Thoracic aorta (tissue), 2 donors: ENCODE measurements around the gene MAP6. TPM values are rescaled to one million over a fixed set of nuclear protein-coding genes. Genes with fewer than 3 reads are reported as not detected.

ENCODE experiments used
- ATAC-seq: fragments of 150-250 bp; one replicate; pipeline ENCODE4 v1.8.0; 2017; ENCODE audit warnings: low read depth; ENCODE audit not compliant: insufficient number of reproducible peaks, low FRiP score
- DNase-seq: peaks from one replicate; pipeline ENCODE4 v3.0.0-alpha.2; 2020; ENCODE audit warnings: low spot score
- H3K27ac ChIP-seq, 2 donors: fragments of 200-600 bp; sonication (generic); 1 replicate in 1 of 2; 2 replicates in 1 of 2; pipeline ENCODE4 v1.5.1; 2016; ENCODE audit warnings: mild to moderate bottlenecking in 2 of 2, moderate library complexity in 2 of 2
- H3K27me3 ChIP-seq: fragments of 200-600 bp; sonication (generic); replicated peaks from 2 replicates; pipeline ENCODE4 v1.6.0; 2016; ENCODE audit warnings: mild to moderate bottlenecking; ENCODE audit not compliant: insufficient read depth
- H3K36me3 ChIP-seq: fragments of 200-600 bp; sonication (generic); one replicate; pipeline ENCODE4 v1.5.1; 2016
- H3K4me1 ChIP-seq, 2 donors: fragments of 200-600 bp; sonication (generic); 1 replicate in 1 of 2; 2 replicates in 1 of 2; pipeline versions ENCODE4 v1.5.1 to v1.6.0; 2016; ENCODE audit warnings: low read depth in 2 of 2, mild to moderate bottlenecking in 1 of 2; ENCODE audit not compliant: control insufficient read depth in 1 of 2
- H3K4me3 ChIP-seq: fragments of 200-600 bp; sonication (generic); 2 replicates; pipeline ENCODE4 v1.5.1; 2016; ENCODE audit warnings: mild to moderate bottlenecking
- H3K9me3 ChIP-seq: fragments of 200-600 bp; sonication (generic); 2 replicates; pipeline ENCODE4 v1.5.1; 2016
- total RNA-seq, 2 donors: library from RNA; depleted of rRNA; stranded (reverse); fragments of >200 nt; gene quantifications; one replicate each; pipeline versions ENCODE4 v1.1.0 to v1.2.3, GENCODE V29; 2016
- TF ChIP-seq, protein P1 (sequence below): fragments of 200-600 bp; sonication (generic); IDR thresholded peaks from one replicate; pipeline ENCODE4 v1.5.1; 2019; ENCODE audit warnings: antibody characterized with exemption

The MAP6 gene
- total RNA-seq, 2 donors from 2014 or later: 15.6 to 16.4 TPM

- DNase-seq (no peak), ATAC-seq (no peak)
- no peaks in the 10 kb centered on the region for H3K36me3 ChIP-seq
- H3K27ac ChIP-seq: no peak overlapping the region
- TF ChIP-seq, protein P1, sequence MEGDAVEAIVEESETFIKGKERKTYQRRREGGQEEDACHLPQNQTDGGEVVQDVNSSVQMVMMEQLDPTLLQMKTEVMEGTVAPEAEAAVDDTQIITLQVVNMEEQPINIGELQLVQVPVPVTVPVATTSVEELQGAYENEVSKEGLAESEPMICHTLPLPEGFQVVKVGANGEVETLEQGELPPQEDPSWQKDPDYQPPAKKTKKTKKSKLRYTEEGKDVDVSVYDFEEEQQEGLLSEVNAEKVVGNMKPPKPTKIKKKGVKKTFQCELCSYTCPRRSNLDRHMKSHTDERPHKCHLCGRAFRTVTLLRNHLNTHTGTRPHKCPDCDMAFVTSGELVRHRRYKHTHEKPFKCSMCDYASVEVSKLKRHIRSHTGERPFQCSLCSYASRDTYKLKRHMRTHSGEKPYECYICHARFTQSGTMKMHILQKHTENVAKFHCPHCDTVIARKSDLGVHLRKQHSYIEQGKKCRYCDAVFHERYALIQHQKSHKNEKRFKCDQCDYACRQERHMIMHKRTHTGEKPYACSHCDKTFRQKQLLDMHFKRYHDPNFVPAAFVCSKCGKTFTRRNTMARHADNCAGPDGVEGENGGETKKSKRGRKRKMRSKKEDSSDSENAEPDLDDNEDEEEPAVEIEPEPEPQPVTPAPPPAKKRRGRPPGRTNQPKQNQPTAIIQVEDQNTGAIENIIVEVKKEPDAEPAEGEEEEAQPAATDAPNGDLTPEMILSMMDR: no peak
- no peaks in the 10 kb centered on the region for H3K9me3 ChIP-seq
- no peak overlapping the region for H3K4me3 ChIP-seq
- peaks cover 0 to 9% of the 10 kb centered on the region in 2 donors for H3K4me1 ChIP-seq
- no peaks in the 10 kb centered on the region for H3K27me3 ChIP-seq
These were observed 42.6 kb downstream of the MAP6 start for GRCh38 chr11:75625991-75626888.

DNA sequence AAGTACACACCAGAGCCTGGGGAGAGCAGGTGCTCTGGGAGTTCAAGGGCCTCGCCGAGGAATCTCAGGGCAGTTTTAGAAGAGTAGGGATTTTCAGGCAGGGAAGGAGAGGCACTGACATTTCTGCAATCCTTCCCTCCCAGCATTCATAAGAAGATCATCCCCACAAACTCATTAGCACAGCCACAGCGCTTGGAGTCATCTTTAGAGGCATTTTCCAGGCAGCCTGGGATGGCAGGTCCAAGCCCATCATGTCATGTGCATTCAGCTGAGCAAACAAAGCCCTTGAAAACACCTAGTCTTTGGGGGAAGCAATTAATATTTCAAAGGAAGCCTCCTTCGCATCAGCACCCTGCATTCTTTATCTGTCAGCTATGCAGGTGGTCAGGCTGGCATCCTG is 43.8 kb downstream of the MAP6 start:
- ATAC-seq: no peak
- H3K4me1 ChIP-seq: peaks cover 0 to 9% of the 10 kb centered on the region in 2 donors
- no peaks in the 10 kb centered on the region for H3K36me3 ChIP-seq
- DNase-seq: no peak
- no peak overlapping the region for H3K27ac ChIP-seq
- no peaks in the 10 kb centered on the region for H3K9me3 ChIP-seq
- TF ChIP-seq, protein P1: no peak
- H3K4me3 ChIP-seq: no peak overlapping the region
- H3K27me3 ChIP-seq: no peaks in the 10 kb centered on the region

GRCh38 chr11:75616281-75616680 is 52.6 kb downstream of the MAP6 start:
- H3K36me3 ChIP-seq: no peaks in the 10 kb centered on the region
- ATAC-seq (no peak), DNase-seq (no peak)
- no peaks in the 10 kb centered on the region for H3K4me1 ChIP-seq
- TF ChIP-seq, protein P1: no peak
- no peaks in the 10 kb centered on the region for H3K9me3 ChIP-seq
- H3K27me3 ChIP-seq: no peaks in the 10 kb centered on the region
- no peak overlapping the region for H3K27ac ChIP-seq
- no peak overlapping the region for H3K4me3 ChIP-seq

- no peak for DNase-seq
- no peak for ATAC-seq
- TF ChIP-seq, protein P1: no peak
- Histone ChIP-seq H3K36me3 (no peaks in the 10 kb centered on the region), H3K4me1 (no peaks in the 10 kb centered on the region), H3K27me3 (no peaks in the 10 kb centered on the region), H3K4me3 (no peak overlapping the region), H3K9me3 (no peaks in the 10 kb centered on the region), H3K27ac (no peak overlapping the region)
These were observed 53.1 kb downstream of the MAP6 start for GRCh38 chr11:75615751-75616150.

DNA sequence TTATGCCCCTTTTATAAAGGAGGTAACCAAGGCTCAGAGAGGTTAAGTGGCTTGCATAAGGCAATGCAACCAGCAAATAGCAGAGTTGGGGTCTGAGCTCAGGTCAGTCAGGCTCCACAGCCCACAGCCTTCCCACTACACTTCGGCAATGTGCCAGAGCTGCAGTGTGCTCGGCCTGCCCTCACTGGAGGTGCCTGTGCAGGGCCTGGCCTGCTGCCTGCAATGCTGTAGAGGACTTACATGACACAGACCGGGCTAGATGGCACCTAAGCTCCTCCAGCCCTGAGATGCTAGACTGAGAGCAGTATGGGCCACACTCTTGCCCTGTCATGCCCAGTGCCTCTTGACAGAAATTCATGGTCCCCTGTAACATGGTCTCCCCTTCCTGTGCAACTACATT is 57.0 kb downstream of the MAP6 start:
- no peak for ATAC-seq
- no peak overlapping the region for H3K27ac ChIP-seq
- DNase-seq: no peak

More for the DNA sequence above, 57.0 kb downstream of the MAP6 start:
- no peaks in the 10 kb centered on the region for H3K27me3 ChIP-seq
- H3K36me3 ChIP-seq: no peaks in the 10 kb centered on the region
- H3K4me1 ChIP-seq: no peaks in the 10 kb centered on the region
- no peaks in the 10 kb centered on the region for H3K9me3 ChIP-seq
- TF ChIP-seq, protein P1: no peak
- H3K4me3 ChIP-seq: no peak overlapping the region
